HG02588 (cell line): Measurements from ENCODE around the gene KDM5B.
"Not testable (repeated sequence)": the region's sequence is repeated elsewhere in the genome, so short reads cannot be mapped to it uniquely, and the experiment has no call there.

Source experiments
- ATAC-seq: cut with Tn5 transposase; IDR thresholded peaks from one replicate; pipeline ENCODE4 v1.9.1; 2021; ENCODE audit warnings: mild to moderate bottlenecking, moderate library complexity; ENCODE audit not compliant: unreplicated experiment

The KDM5B gene

DNA sequence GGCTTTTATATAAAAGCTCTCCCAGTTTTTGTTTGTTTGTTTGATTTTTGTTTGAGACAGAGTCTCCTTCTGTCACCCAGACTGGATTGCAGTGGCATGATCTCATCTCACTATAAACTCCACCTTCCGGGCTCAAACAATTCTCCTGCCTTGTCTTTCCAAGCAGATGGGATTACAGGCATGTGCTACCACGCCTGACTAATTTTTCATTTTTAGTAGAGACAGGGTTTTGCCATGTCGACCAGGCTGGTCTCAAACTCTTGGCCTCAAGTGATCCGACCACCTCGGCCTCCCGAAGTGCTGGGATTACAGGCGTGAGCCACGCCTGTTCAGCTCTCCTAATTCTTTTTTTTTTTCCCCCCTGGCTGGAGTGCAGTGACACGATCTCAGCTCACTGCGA lies 6.9 kb upstream of the KDM5B start:
- ATAC-seq = no peak

DNA sequence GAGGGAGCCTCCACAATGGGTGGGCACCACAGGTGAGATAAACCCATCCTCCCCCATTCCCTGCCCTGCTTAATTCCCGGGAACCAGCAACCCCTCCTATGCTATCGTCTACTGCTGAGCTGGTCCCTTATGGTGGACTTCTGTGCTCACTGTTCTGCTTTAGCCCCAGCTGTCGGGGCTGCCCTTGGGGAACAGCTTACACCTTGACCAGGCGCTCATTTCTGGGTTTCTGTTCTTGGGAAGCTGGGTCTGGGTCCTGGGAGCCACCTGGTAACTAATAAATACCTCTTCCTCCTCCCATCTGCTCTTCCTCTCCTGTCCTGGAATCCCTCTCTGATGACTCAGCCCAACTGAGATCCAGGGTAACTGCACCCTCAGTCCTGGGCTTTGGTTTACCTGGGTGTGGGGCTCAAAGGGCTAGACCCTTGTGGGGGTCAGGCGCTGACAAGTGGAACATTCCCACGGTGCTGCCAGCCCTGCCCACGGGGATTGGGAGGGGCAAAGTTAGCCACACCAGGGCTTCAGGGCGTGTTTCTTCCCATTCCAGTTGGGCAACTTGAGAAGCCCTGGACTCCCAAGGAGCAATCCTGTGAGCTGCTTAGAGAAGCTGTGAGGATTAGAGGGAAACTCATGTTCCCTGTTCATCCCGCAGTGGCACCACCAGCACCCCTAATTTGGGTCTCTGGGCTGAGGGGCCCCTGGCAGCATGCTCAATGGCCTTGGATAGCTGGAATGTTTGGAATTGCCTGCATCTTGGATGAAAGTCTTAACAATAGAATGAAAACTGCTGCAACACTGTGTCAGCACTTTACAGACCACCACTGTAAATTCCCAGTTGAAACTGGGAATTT lies 4.2 kb upstream of the KDM5B start:
- ATAC-seq = no peak

DNA sequence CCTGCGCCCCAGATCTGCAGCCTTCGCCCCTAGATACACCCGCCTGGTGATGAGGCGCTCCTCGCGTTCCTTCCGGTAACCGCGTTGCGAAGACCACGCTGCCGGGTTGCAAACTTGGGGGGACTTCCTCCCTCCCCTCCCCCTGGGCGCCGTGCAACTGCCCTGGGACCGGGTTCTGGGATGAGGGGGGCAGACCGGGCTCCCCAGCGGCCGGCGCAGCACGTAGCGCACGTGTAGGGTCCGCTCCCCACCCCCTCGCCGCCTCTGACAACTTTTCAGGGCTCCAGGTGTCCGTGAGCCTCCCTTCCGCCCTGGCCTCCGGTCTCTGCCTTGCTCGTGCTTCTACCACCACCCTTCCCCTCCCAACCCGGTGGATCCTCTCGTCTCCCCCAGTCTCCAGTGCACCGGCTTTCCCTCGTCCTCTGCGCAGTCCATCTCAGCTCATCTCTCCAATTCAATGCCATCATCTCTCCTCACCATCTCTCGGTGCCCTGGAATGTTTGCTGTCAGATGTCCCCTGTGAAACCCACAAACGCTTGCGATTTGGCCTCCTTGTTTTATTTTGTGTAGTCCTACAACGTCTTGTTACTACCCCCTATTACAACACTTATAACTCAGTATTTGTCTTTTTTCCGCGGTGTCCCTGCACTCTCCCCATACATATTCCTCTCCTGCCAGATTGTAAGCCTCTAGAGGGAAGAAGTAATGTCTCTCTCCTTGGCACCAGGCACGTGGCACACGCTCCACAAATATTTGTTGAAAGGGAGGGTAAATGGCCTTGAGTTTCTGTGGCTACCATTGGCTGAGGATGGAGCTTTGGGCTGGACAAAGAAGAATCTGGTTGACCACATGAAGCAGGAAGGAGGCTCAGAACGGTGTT lies 3.3 kb upstream of the KDM5B start:
- ATAC-seq = no peak

DNA sequence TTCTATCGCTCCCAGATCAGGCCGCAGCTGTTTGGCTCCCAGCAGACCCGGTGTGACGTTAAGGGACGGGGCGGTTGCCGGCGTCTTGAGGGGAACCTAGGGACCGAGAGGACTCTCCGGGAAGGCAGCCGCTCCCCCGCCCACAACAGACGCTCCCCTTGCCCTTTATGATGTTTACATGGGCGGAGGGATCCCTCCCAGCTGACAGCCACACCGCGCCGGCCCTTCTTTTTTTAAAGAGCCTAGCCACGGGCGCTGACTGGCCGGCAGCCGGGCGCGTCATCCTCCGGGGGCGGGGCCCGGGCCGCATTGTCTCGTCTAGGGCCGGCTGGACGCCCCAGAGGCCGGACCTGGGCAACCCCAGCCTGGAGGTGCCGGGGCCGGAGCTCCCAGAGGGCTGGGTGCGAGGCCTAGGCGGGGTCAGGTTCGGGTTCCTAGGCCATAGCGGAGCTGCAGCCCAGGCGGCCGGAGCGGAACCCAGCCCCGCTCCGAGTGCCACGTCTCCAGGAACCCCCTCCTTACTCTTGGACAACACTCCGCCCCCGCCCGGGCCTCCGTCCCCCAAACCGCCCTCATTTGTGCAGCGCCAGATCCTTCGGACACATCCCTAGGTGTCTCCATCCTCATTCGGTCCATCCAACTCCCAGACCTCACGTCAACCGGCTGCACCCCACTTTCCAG lies 2.5 kb upstream of the KDM5B start, which contains the start of gene PCAT6:
Gene PCAT6, plus strand, starts transcription at position 340 of the 681 bp plus-strand sequence.
- ATAC-seq = peak; percentile 79

DNA sequence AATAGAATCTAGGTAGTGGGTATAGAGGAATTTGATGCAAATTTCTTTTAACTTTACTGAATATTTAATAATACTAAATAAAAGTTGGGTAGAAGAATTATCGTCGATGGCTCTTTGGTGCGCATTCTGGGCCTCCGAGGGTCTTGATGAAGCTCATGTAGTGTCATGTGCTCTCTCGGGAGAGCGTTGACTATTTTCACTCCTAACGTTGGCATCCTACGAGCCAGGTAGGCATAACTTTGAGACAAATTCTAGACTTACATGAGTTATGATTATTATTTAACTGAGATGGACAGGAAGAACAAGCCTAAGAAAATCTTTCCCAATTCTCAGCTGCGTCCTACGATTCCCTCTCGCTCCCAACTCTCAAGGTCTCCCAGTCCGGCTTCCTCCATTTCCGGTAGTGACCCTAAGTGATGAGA lies 2.0 kb upstream of the KDM5B start:
- ATAC-seq = no peak

DNA sequence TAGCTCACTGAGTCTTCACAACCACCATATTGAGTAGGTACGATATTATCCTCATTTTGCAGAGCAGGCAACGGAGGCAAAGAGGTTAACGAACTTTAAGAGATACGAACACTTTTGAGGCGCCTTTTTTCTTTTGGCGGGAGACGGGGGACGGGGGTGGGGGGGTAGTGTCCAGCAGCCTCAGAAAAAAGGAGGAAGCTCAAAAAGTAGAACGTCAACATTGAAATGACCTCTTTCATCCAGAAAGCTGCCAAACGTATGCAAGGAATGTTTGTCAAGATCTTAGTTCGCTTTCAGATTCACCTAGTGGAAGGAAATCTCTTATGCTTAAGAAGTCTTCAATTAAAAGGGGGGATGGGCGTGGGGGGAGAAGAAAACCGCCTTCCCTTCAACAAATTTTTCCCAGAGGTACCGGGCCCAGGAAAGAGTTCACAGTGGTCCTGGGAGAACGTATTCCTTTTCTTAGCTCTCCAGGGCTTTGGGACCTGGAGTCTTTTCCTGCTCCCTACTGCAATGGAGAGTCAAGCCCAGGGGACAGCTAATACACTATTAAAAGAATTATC lies 1.5 kb upstream of the KDM5B start:
- ATAC-seq = no peak

DNA sequence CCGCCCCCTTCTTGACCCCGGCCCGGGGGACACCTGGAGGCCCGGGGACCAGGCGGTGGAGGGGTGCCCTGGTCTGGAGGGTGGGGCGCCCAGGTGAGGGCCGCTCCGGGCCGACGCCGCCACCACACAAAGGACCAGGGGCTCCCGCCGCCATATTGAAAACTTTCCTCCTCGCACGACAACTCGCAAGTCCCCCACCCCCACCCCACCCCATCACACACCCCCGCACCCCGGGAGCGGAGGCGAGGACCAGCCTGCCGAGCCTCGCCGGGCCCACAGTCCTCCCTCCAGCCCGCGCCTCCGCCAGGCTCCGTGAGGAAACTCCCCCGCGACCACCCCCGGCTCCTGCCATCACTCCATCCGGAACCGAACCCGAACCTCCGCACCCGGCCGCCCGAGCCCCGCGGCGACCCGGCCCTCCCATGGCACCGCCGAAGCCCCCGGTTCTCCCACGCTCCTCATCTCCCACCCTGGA lies 733 bp downstream of the KDM5B start:
- ATAC-seq = no peak

DNA sequence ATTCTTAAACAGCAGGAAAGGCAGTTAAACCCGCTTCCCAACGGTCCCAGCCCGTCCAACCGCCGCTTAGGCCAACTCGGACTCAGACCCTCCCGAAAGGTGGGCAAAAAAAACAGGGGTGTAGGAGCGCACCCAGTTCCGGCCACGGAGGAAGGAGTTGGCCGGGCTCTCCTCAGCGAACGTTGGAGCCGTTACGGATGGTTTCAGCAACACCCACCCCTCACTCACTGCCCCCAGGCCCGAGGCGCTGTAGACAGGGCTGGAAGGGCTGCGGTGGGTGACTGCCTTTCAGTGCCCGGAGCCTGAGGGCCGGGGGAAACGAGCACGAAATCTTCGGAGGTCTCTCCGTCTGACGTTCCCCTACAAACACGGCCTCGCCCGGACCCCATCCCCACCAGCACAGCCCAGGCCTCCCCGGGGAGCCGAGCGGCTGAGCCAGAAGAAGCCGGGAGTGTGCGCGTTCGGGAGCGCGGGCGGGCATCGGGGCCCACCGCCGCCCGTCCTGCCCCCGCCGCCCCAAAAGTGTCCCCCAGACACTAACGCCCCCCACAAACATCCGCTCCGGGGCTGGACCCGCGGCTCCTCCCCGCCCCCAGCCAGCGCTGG lies 1.3 kb downstream of the KDM5B start:
- no peak for ATAC-seq

DNA sequence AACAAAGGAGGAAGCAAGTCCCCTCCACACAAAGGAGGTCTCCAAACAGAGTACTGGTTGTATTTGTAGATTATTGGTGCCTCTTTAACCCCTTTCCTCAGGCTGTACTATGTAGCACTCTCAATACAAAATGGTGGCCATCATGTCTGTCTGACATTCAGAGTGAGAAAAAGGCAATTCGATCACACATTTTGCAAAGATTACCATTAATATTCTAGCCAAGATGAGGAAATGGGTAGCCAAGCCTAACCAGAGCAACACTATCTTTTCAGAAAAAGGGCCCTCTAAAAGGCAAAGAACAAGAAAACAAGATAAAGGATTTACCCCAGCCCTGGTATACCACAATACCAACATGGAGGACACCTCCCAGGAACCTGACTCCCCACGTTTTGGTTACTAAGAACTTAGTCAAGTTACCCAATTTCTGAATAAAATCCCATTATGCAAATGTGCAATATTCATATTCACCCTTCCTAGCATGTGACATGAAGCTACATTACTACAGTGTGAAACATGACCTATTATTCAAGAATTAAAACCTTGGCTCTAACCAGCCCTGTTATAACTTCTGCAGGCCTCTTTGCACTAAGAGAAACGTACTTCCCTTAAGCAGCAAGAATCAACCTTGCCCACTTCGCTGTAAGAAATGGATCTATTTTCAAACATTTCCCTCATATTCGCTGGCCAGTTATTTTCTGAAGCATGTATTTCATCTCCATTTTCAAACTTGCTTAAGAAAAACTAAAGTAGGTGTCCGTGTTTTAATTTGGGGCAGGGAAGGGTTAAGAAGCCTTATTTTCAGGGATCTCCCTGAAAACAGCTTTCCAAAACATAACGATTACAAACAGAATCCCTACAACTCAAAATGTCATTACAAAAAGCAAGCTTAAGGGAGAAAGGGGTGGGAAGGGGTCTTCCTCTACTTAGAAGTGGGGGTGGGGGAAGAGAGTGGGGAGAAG lies 2.1 kb downstream of the KDM5B start:
- no peak for ATAC-seq

DNA sequence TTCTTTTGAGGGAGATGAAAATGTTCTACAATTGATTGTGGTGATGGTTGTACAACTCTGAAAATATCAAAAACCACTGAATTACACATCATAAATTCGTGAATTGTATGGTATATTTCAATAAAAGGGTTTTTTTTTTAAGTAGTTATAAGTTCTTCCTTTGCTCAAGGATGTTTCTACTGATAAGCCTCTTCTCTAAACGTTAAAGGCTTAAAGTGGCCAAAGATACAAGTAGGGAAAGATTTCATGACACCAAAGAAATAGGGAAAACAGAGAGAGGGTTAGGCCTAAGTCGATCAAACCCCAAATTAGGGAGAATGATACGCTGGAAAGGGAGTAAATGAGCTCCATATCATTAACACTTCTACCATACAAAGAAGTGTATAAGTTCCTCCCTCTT lies 4.1 kb downstream of the KDM5B start:
- ATAC-seq = no peak

DNA sequence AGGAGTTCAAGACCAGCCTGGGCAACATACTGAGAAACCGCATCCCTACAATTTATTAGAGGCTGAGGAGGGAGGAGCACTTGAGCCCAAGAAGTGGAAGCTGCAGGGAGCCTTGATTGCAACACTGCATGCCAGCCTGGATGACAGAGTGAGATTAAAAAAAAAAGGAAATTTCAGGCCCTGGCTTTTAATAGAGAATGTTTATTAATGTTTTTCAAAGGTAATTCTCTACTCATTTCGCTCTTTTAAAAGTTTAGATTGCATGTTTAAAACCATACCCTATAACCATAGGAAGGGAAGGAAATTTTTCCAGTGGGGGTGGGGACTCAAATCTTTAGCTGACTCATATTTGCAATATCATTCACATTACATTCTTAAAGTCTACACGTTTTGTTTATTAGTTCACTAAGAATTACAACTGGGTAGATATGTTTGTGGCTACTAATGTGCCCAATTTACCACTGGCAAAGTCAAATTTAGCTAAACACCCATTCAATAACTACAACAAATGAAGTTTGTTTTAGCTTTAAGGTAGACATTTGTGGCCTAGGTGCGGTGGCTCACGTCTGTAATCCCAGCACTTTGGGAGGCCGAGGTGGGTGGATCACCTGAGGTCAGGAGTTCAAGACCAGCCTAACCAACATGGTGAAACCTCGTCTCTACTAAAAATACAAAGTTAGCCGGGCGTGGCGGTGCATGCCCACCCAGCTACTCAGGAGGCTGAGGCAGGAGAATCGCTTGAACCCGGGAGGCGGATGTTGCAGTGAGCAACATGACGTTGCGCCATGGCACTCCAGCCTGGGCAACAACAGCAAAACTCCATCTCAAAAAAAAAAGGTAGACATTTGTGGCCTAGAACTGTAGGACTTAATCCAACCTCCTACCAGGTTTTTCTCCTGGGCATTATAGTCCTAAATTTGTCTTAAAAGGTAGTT lies 5.0 kb downstream of the KDM5B start:
- no peak for ATAC-seq

DNA sequence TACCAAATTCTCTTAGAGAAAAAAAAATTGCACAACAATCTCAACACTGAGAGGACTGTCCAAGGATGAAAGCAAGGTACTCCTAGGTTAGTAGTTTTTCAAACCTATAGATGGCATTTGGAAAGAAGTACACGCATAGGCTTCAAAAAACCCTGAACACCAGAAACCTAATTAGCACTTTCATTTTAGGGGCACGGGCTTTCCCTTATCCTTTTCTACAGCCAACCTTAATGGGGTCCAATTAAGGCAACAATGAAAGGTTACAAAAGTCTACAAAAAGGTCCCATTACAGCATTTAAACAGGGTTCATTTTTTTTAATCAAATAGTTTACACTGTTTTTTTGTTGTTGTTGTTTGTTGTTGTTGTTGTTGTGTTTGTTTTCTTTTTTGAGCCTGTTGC lies 6.2 kb downstream of the KDM5B start:
- no peak for ATAC-seq

DNA sequence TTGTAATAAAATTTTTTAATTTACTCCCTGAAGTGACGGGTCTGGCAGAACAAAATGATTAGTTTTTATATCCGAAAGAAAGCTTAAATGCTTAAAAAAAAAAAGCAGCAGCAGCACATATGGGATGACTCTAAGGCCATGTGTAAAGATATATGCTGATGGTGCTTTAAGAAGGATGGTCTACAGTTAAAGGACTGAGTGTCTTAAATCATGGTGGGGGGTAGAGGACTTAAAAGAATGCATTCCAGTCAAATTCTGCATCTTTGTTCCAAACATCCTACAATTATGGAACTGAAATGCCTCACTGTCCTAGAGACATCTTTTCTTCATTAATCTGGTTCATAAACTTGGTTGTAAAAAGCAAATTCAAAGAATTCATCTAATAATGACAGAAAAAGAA lies 7.0 kb downstream of the KDM5B start:
- no peak for ATAC-seq

DNA sequence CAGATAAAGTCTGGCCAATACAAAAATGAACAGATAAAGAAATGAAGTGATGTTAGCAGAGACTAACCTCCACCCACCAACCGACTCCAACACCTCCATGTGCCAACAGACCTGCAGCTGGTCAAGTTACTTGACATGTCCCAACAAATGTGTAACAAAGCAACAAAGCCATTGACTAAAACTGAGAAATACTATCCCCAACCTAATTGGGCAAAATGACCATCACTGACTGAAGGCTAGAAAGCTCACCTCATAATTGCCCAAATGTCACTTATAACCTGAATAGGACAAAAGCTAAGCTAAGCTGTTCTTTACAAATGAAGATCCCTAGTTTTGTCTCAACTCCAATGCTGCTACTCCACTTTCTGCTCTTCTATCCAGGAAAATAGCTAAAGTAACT lies 7.5 kb downstream of the KDM5B start:
- no peak for ATAC-seq

DNA sequence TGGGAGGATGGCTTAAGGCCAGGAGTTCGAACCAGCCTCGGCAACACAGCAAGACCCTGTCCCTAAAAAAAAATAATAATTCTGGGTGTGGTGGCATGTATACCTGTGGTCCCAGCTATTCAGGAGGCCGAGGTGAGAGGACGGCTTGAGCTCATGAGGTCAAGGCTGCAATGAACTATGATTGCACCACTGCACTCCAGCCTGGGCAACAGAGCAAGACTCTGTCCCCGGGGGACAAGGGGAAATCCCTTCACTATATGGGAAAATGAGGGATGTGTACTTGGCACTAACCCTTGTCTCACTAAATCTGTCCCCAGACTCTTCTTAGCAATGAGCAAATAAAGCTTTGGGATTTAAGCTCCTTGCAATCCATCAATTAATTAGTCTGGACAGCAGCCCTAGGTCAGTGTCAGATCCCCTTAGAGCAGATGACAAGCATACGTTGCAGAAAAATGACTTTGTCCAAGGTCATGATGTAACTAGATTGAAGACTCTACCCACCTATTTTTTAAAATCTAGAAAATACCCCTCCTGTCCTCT lies 9.4 kb downstream of the KDM5B start:
- no peak for ATAC-seq

DNA sequence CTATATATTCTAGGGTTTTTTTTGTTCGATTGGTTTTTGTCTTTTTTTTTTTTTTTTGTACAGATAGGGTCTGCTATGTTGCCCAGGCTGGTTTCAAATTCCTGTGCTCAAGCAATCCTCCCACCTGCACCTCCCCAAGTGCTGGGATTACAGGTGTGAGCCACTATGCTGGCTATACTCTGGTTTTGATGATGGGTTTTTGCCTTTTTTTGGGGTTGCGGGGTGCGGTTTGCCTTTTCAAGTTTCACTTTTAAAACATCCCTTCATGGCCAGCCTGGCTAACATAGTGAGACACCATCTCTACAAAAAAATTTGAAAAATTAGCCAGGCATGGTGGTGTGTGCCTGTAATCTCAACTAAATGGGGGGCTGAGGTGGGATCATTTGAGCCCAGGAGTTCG lies 10.0 kb downstream of the KDM5B start:
- no peak for ATAC-seq

DNA sequence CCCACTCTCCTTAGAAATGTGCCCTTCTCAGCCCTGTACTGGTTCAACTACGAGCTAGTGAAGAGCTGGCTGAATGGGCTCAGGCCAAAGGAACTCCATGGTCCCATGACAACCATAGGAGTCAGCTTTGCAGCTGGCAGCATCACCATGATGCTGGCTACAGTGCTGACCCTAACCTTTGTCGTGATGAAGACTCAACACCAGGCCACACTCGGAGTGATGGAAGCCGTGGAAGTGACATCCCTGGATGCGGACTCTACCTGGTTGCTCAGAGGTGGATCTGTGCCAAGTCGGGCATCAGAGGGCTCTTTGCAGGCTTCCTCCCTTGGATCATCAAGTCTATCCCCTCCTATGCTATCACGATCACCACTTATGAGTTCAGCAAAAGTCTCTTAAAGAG lies 11.6 kb downstream of the KDM5B start:
- ATAC-seq = no peak

DNA sequence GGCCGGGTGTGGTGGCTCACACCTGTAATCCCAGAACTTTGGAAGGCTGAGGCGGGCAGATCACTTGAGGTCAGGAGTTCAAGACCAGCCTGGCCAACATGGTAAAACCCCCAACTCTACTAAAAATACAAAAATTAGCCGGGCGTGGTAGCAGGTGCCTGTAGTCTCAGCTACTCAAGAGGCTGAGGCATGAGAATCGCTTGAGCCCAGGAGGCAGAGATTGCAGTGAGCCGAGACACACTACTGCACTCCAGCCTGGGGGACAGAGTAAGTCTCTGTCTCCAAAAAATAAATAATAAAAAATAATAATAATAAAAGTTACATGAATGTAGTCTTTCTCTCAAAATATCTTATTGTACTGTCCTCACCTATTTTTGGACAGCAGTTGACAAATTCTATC lies 13.3 kb downstream of the KDM5B start:
- not testable (repeated sequence) for ATAC-seq
